Measurements from ENCODE around the gene EPHA6. TPM values are rescaled to one million over a fixed set of nuclear protein-coding genes. Genes with fewer than 3 reads are reported as not detected.

Gene EPHA6
- total and polyA plus RNA-seq, 2 donors (not counting 3 experiments of a cell fraction or from before 2014, with no cell fraction given) = not detected

GRCh38 chr3:97744289-97744688, 929.9 kb downstream of the EPHA6 start:
- no peak overlapping the region for H2AFZ ChIP-seq (ENCODE audit: low read depth, low read length)
- H3K36me3 ChIP-seq (ENCODE audit: control insufficient read depth in 2 of 2, extremely low read depth in 1 of 2, insufficient read depth in 2 of 2, low read length in 2 of 2) = no peaks in the 10 kb centered on the region
- no peaks in the 10 kb centered on the region for H3K4me1 ChIP-seq (ENCODE audit: control insufficient read depth, extremely low read depth, insufficient read depth, low read length)
- TF ChIP-seq CTCF (IDR thresholded peaks at IDR 0.05; ENCODE audit: extremely low read depth in 1 of 2, insufficient read depth in 1 of 2, low read depth in 1 of 2, low read length in 2 of 2) = no peak
- no peak for TF ChIP-seq MAX (IDR thresholded peaks at IDR 0.05; ENCODE audit: insufficient read depth, insufficient read length)
- TF ChIP-seq POLR2A (IDR thresholded peaks at IDR 0.05; ENCODE audit: low read depth, low read length) = no peak
- no peak for TF ChIP-seq POLR2AphosphoS5 (IDR thresholded peaks at IDR 0.05; ENCODE audit: insufficient read depth, low read depth, low read length)
- TF ChIP-seq JUN (IDR thresholded peaks at IDR 0.05; ENCODE audit: borderline replicate concordance, insufficient read depth, insufficient read length, low read depth) = no peak
- no peak for TF ChIP-seq FOS (IDR thresholded peaks at IDR 0.05; ENCODE audit: borderline replicate concordance, insufficient read depth, low read length)
- no peak for TF ChIP-seq MYC (IDR thresholded peaks at IDR 0.05; ENCODE audit: low read depth, low read length)
- TF ChIP-seq GATA2 (IDR thresholded peaks at IDR 0.05; ENCODE audit: insufficient read depth, insufficient read length, low read depth, low read length) = no peak
- no peak for TF ChIP-seq EZH2 (IDR thresholded peaks at IDR 0.05; ENCODE audit: borderline replicate concordance, low read depth, low read length, severe bottlenecking)
- intact Hi-C loops (cut with micrococcal nuclease) (no loop called here), dilution Hi-C loops (cut with MboI; ENCODE audit: extremely low pct_ligation_motif_present, low sequenced_read_pairs) (no loop called here)
- ChIA-PET CTCF (interaction anchor here (1.3 to 2.2 kb wide), 2 partner anchors 9 to 18 kb away, joined by 3 to 5 read pairs; no protein-coding TSS in a partner anchor), POLR2A (no interaction called here)
- no peaks in the 10 kb centered on the region for H3K9me3 ChIP-seq (replicated peaks; ENCODE audit: control insufficient read depth, insufficient read depth, low read length)
- no peak for FAIRE-seq
- no peaks in the 10 kb centered on the region for H4K20me1 ChIP-seq (replicated peaks; ENCODE audit: control insufficient read depth, extremely low read depth, insufficient read depth, low read length)
- no peaks in the 10 kb centered on the region for H3K79me2 ChIP-seq (ENCODE audit: control insufficient read depth, insufficient read depth, low read length)
- DNase-seq (ENCODE audit: low read depth, low spot score) = no peak
- BruUV-seq (replicated peaks) = no TSS peak
- no peak overlapping the region for H3K9ac ChIP-seq (replicated peaks; ENCODE audit: extremely low read depth, insufficient read depth, low read length)
- H3K27ac ChIP-seq (ENCODE audit: insufficient read depth, low read depth, low read length) = no peak overlapping the region
- peaks cover 2% of the 10 kb centered on the region in 2 experiments for H3K27me3 ChIP-seq (ENCODE audit: control insufficient read depth in 2 of 2, insufficient read depth in 2 of 2, low read length in 2 of 2)
- no peaks in the 10 kb centered on the region for H3K9me1 ChIP-seq (replicated peaks; ENCODE audit: control insufficient read depth, extremely low read depth, insufficient read depth, low read length)
- no peak overlapping the region for H3K4me2 ChIP-seq (ENCODE audit: insufficient read depth, low read length)
- no peak overlapping the region for H3K4me3 ChIP-seq (replicated peaks in 1 of 3; ENCODE audit: insufficient read depth in 1 of 3, low read depth in 1 of 3, low read length in 3 of 3)

Measured in endothelial cell of umbilical vein (primary cell).